Urothelium cell line (cell line): ENCODE measurements around the gene PPP1R12B.

ENCODE experiments used
- DNase-seq: peaks from one replicate; pipeline ENCODE4 v3.0.0; 2011; ENCODE audit warnings: low spot score, mixed read lengths
- FAIRE-seq: peaks from 2 replicates; lab custom pipeline; 2011; peaks lifted over from hg19 to GRCh38; lab: Jason Lieb, UNC

PPP1R12B gene

GRCh38 chr1:202642212-202642611 lies 293.7 kb downstream of the PPP1R12B start:
- FAIRE-seq = no peak

More at GRCh38 chr1:202642212-202642611, 293.7 kb downstream of the PPP1R12B start:
- no peak for DNase-seq
